ENCODE measurements around the gene ANKRD1. TPM values are rescaled to one million over a fixed set of nuclear protein-coding genes. Genes with fewer than 3 reads are reported as not detected.
A peak's percentile ranks its signal among the peaks of the same experiment; 100 is the strongest.
"Not testable (repeated sequence)": the region's sequence is repeated elsewhere in the genome, so short reads cannot be mapped to it uniquely, and the experiment has no call there.

Gene ANKRD1
- total RNA-seq, 1 experiment from 2014 or later = 3.7 TPM

DNA sequence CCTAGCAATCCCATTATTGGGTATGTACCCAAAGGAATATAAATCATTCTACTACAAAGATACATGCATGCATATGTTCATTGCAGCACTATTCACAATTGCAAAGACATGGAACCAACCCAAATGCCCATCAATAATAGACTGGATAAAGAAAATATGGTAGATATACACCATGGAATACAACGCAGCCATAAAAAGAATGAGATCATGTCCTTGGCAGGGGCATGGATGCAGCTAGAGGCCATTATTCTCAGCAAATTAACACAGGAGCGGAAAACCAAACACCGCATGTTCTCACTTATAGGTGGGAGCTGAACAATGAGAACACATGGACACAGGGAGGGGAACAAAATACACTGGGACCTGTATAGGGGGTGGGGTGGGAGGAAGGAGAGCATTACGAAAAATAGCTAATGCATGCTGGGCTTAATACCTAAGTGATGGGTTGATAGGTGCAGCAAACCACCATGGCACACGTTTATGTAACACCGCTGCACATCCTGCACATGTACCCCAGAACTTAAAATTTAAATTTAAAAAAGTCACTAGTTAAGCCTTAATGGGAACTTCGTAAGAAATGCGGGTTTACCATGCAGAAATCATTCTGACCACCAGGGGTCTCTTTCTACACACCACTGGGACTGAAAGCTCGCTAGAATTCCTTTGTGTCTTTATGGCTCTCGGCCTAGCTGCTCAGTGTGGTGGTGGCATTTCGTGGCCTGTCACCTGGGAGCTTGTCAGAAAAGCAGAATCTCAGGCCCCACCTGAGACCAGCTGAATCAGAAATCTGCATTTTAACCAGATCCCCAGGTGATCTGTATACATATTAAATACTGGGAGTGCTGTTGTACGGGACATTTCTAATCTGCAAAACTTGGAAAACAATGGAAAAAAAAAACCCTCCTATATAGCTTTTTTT is 9.5 kb downstream of the ANKRD1 start:
- H3K27ac ChIP-seq = no peak overlapping the region
- H3K9me3 ChIP-seq (replicated peaks) = no peaks in the 10 kb centered on the region
- H3K4me1 ChIP-seq = no peaks in the 10 kb centered on the region
- peak; percentile 24 to 73 for DNase-seq
- no peaks in the 10 kb centered on the region for H3K27me3 ChIP-seq
- no peak overlapping the region for H3K4me3 ChIP-seq
- H3K36me3 ChIP-seq = no peaks in the 10 kb centered on the region

DNA sequence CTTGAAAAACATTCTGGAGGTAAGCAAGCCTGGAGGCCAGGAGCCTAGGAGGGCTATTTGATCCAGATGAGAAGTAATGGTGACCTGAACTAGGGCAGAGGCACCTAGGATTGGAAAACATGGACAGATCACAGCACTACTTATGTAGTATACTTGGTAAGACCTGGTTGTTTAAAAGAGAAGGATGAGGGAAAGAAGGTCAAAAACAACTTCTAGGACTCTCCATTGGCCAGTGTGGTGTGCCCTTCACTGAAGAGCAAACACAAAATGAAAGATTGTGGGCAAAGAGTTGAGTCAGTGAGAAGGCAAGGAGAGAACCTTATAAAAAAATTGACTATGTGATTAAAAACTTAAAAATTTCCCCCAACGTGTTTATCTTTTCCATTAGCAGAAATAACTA is 14.3 kb downstream of the ANKRD1 start:
- Histone ChIP-seq H3K36me3 (no peaks in the 10 kb centered on the region), H3K4me3 (no peak overlapping the region), H3K9me3 (replicated peaks) (no peaks in the 10 kb centered on the region), H3K27me3 (no peaks in the 10 kb centered on the region), H3K4me1 (no peaks in the 10 kb centered on the region), H3K27ac (no peak overlapping the region)
- no peak for DNase-seq

DNA sequence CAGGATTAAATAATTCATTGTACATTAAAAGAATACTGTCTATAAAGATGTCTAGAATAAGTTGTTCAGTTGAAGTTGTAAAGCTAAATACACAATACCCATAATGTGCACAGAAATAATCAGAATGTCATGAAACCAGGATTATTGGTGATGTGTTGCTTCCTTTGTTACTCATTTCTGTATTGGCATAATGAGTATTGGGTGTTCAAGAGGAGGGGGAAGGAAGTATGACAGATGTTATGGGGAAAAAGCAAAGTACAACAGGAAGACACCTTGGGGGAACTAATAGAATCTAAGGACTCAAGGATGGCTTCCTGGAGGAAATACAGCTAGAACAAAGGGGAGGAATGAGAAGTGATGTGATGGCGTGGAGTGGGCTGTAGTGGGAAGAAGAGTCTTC is 15.0 kb downstream of the ANKRD1 start:
- DNase-seq = no peak
- Histone ChIP-seq H3K36me3 (no peaks in the 10 kb centered on the region), H3K27ac (no peak overlapping the region), H3K4me3 (no peak overlapping the region), H3K27me3 (no peaks in the 10 kb centered on the region), H3K4me1 (no peaks in the 10 kb centered on the region), H3K9me3 (replicated peaks) (no peaks in the 10 kb centered on the region)

DNA sequence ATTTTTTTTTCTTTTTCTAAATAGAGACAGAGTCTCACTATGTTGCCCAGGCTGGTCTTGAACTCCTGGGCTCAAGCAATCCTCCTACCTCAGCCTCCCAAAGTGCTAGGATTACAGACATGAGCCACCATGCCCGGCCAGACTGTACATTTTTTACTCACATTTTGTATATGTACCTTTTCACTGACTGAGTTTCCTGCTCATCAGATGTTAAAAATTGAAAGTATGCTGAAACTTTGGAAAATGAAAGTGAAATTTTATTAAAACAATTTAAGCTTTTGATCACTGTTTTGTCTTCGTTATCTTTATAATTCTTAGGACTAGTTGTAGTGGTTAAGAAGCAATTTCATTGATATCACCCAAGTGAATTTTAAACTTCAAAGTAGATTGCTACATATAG is 24.0 kb downstream of the ANKRD1 start:
- H3K9me3 ChIP-seq (replicated peaks); H3K27me3 ChIP-seq; H3K27ac ChIP-seq; H3K36me3 ChIP-seq; H3K4me3 ChIP-seq; H3K4me1 ChIP-seq; DNase-seq: not testable (repeated sequence)

DNA sequence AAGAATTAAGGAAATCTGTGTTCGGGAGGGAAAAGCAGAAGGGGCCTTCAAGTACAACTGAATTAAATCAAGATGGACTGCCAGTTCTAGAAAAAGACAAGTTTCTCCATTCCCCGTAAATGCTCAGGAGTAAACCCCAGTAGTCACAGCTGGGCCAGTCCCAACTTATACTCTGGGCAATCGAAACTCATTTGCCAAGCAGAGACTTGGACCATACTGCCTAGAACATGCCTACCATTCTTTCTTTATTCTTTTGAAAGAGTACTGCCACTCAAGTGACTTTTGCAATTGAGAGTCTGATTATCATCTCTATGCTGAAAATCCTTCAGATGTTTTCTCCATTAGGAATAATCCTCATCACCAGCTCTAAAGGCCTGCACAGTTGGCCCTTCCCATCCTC is 27.7 kb downstream of the ANKRD1 start:
- peaks cover 2% of the 10 kb centered on the region; the same call in 1 of the 2 replicates for H3K36me3 ChIP-seq

DNA sequence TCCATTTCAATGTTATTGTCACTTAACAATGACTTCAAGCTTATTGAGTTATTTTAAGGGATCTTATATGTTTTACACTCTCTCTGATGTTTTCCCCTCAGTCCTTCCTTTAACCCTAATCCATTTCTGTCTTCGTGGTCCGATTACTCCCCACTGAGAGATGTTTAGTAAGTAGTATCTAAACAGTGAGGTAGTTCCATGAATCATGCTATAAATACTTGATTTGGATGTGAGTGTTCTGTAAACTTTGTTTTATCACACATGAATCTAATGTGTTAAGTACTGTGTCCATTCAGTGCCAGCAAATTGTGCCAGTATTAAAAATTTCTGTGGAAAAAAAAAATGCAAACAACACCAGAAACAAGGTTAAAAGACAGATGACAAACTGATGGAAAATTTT is 30.5 kb downstream of the ANKRD1 start:
- Histone ChIP-seq H3K27ac (no peak overlapping the region), H3K4me1 (no peaks in the 10 kb centered on the region), H3K4me3 (no peak overlapping the region), H3K36me3 (peaks cover 10% of the 10 kb centered on the region; the same call in 1 of the 2 replicates), H3K9me3 (replicated peaks) (no peaks in the 10 kb centered on the region), H3K27me3 (no peaks in the 10 kb centered on the region)
- no peak for DNase-seq

More for the DNA sequence above, 27.7 kb downstream of the ANKRD1 start:
- Histone ChIP-seq H3K27ac (no peak overlapping the region), H3K9me3 (replicated peaks) (no peaks in the 10 kb centered on the region), H3K27me3 (no peaks in the 10 kb centered on the region), H3K4me1 (no peaks in the 10 kb centered on the region), H3K4me3 (no peak overlapping the region)
- no peak for DNase-seq

DNA sequence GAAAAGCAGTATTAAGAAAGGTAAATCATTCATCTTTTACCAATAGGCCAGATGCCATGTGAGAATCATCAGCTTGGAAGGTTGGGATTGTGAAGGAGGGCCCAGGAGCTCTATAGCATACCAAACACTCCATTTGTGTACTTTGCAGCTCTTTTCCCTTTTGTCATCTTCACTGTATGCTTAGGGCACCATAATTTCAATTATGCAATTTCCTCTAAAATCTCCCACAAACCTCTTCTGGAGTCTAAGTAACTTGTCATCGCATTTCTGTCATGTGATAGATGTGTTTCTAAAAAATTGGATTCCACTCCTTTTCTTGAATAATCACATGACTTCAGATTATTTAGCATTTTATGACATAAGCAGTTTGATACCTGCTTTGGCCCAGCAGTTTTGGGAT is 31.3 kb downstream of the ANKRD1 start:
- Histone ChIP-seq H3K27me3 (no peaks in the 10 kb centered on the region), H3K36me3 (peaks cover 10% of the 10 kb centered on the region; the same call in 1 of the 2 replicates), H3K9me3 (replicated peaks) (no peaks in the 10 kb centered on the region), H3K4me1 (no peaks in the 10 kb centered on the region), H3K27ac (no peak overlapping the region), H3K4me3 (no peak overlapping the region)
- no peak for DNase-seq

DNA sequence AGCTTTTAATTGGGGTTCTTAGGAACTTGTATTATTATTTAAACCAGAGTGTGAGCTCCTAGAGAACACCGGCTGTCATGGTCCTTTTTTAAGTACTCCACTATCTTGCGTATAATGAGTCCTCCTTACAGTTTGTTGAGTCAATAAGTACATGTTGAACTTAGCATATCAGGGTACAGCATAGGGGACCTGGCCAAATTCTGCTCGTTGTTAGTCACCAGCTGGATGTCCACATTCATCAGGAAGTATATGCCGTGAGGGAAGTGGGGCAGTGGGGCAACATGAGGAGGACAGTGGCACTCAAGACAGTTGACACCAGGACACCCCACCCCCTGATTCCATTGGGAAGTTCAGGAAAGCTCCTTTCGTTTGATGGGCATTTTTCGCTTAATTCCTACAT is 32.5 kb downstream of the ANKRD1 start:
- H3K4me1 ChIP-seq = no peaks in the 10 kb centered on the region
- H3K9me3 ChIP-seq (replicated peaks) = no peaks in the 10 kb centered on the region
- peaks cover 10% of the 10 kb centered on the region; the same call in 1 of the 2 replicates for H3K36me3 ChIP-seq
- no peak for DNase-seq
- no peak overlapping the region for H3K27ac ChIP-seq
- H3K4me3 ChIP-seq = no peak overlapping the region
- H3K27me3 ChIP-seq = no peaks in the 10 kb centered on the region

DNA sequence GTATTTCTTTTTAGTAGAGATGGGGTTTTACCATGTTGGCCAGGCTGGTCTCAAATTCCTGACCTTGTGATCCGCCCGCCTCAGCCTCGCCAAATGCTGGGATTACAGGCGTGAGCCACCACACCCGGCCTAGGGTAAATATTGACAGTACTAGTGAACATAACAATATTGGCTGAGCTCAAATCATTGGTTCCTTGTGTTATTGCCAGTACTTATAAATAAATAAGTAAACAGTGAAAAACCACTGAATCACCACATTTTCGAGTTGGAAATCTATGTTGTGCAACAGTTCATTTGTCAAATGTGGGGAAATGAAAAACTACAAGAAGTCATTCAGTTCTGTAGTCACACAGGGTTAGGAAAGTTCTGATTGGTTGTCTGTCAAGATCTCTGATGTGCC is 33.3 kb downstream of the ANKRD1 start:
- Histone ChIP-seq H3K9me3 (replicated peaks) (no peaks in the 10 kb centered on the region), H3K4me1 (no peaks in the 10 kb centered on the region), H3K27ac (no peak overlapping the region), H3K27me3 (no peaks in the 10 kb centered on the region), H3K36me3 (peaks cover 10% of the 10 kb centered on the region; the same call in 1 of the 2 replicates), H3K4me3 (no peak overlapping the region)
- DNase-seq = no peak

DNA sequence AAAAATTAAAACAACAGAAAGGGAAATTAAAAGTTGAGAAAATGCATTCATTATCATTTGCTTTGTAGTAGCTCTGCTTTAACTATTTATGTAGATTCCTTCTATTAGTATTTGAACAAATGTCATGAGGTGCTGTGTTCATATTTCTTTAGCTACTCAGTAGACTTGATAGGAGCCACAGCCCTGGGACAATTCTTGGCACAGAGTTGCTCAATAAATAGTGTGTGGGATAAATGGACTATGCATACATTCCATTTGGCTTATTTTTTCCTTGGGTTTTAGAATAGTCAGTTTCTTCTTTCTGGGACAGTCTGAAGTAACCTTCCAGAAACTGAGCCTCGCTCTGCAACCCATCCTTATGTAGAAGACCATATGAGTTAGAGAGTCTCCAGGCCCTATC is 35.7 kb downstream of the ANKRD1 start:
- peaks cover 10% of the 10 kb centered on the region; the same call in 1 of the 2 replicates for H3K36me3 ChIP-seq
- H3K9me3 ChIP-seq (replicated peaks) = no peaks in the 10 kb centered on the region
- no peak for DNase-seq
- H3K4me1 ChIP-seq = no peaks in the 10 kb centered on the region
- H3K4me3 ChIP-seq = no peak overlapping the region
- no peaks in the 10 kb centered on the region for H3K27me3 ChIP-seq
- no peak overlapping the region for H3K27ac ChIP-seq

DNA sequence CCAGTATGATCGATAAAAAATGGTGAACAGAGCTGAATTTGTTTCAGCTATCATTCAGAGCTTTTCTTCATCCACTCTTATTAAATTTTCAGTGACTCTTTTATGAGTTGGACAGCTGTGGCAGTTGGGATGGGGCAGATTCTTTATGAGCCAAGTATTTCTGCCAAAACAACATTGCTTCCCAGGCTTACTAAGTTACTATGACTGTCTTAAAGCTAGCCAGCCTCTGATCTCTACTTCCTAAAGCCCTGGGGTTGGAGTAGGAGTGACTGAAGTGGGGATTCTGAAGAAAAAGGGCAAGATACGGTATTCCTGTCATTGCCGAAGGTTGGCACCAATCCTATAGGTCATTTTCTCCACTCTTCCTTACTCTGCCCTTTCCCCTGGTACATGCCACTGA is 36.5 kb downstream of the ANKRD1 start:
- H3K9me3 ChIP-seq (replicated peaks) = no peaks in the 10 kb centered on the region
- H3K36me3 ChIP-seq = peaks cover 8% of the 10 kb centered on the region; the same call in 1 of the 2 replicates
- no peaks in the 10 kb centered on the region for H3K4me1 ChIP-seq
- no peak overlapping the region for H3K27ac ChIP-seq
- no peak overlapping the region for H3K4me3 ChIP-seq
- no peaks in the 10 kb centered on the region for H3K27me3 ChIP-seq
- DNase-seq = no peak

DNA sequence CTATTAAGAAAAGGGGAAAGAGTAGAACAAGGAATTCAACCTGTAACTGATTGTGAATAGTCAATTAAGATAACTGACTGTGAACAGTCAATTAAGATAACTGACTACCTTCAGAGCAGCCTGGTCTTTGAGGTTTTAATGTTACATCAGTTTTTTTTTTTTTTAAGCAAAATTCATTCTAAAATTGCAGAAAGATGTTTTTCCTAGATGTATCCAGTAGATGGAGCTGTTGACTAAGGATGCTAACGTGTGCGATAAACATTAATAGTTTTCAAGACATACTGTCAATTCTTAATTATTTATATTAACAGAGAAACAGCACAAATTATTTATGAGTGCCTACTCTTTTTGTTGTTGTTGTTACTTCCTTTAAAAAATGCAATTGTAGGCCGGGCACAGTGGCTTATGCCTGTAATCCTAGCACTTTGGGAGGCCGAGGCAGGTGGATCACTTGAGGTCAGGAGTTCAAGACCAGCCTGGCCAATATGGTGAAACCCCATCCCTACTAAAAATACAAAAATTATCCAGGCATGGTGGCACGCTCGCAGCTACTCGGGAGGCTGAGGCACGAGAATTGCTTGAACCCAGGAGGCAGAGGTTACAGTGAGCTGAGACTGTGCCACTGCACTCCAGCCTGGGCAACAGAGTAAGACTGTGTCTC is 40.7 kb downstream of the ANKRD1 start:
- H3K36me3 ChIP-seq; H3K27ac ChIP-seq; H3K9me3 ChIP-seq (replicated peaks); H3K27me3 ChIP-seq; H3K4me3 ChIP-seq; H3K4me1 ChIP-seq: not testable (repeated sequence)
- DNase-seq = peak in 1 of 2 experiments; percentile 39

DNA sequence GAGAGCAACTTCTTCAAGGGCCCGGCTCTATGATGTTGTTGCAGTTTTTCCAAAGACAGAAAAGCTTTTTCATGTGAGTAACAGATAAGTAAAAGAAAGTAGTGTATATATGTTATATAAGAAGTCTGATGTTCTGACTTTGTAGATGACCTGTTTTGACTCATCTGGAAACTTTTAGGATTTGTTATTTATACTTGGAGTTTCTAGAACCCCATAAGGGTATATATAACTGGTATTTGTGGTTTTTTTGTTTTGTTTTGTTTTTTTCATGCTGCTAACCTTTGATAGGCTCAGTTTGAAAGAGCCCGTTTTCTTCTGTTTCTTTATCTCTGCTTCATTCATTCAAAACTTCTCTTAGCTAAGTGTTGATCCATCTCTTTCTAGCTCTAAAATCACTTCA is 41.8 kb downstream of the ANKRD1 start:
- Histone ChIP-seq H3K4me1 (no peaks in the 10 kb centered on the region), H3K27ac (no peak overlapping the region), H3K36me3 (no peaks in the 10 kb centered on the region), H3K9me3 (replicated peaks) (no peaks in the 10 kb centered on the region), H3K27me3 (no peaks in the 10 kb centered on the region), H3K4me3 (no peak overlapping the region)
- no peak for DNase-seq

DNA sequence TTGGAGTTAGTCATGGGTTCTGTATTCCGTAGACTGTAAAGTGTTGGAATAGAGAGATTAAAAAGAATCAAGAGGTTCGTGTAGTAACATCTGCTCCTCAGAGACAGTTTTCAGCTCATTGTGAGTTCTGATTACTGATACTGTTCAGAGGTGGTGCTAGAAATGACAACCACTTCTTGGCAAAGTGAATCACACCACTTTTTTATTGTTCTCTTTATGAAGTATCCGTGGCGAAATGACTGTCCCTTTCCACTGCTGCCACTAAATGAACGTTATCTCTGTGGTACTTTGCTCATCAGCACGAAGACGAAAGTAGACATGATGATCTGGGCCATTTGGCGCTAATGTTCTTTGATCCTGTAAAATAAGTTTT is 48.3 kb downstream of the ANKRD1 start:
- Histone ChIP-seq H3K9me3 (replicated peaks) (no peaks in the 10 kb centered on the region), H3K4me3 (peak overlapping the region; percentile 94), H3K36me3 (no peaks in the 10 kb centered on the region), H3K4me1 (no peaks in the 10 kb centered on the region), H3K27me3 (no peaks in the 10 kb centered on the region), H3K27ac (no peak overlapping the region)
- no peak for DNase-seq

DNA sequence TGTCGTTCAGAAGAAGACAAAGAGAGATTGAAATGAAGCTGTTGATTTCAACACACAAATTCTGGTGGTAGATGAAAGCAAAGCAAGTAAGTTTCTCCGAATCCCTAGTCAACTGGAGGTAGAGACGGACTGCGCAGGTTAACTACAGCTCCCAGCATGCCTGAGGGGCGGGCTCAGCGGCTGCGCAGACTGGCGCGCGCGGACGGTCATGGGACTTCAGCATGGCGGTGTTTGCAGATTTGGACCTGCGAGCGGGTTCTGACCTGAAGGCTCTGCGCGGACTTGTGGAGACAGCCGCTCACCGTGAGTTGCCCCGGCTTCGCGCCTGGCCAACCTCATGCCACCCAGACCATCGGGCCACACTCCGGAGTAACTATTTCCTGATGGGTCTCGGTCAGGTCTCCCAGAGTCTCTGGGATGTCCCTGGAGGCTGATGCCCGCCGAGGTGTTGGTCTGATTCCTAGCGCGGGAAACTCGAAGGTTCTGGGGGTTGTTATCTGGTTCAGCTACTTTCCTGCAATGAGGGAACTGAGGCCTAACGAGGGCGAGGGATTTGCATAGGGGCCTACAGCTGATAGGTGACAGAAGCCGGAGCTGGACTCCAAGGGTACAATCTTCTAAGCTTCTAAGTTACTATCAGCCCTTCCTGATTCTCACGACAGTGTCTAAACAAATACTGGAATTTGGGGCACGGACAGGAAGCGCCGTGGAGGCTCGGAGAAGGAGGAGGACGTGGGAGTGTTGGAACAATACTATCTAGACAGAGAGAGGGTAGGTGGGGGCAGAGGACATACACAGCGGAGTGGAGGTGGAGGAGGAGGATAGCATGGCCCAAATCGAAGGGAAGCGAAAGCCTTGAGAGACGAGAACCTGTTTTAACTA is 48.9 kb downstream of the ANKRD1 start, which contains the start of gene RPP30:
RPP30 (plus strand) TSS at position 209 of the 882 bp plus-strand sequence; CDS start at position 222, 13 bp downstream.
- Histone ChIP-seq H3K9me3 (replicated peaks) (no peaks in the 10 kb centered on the region), H3K36me3 (no peaks in the 10 kb centered on the region), H3K27ac (peak within 1 kb of the TSS; percentile 68)

More for the DNA sequence above, 48.9 kb downstream of the ANKRD1 start, which contains the start of gene RPP30:
- DNase-seq = peak; percentile 60 to 66
- Histone ChIP-seq H3K4me1 (no peaks in the 10 kb centered on the region), H3K27me3 (no peaks in the 10 kb centered on the region), H3K4me3 (peak within 1 kb of the TSS; percentile 94)
